ENCODE results near the gene SDHAF4. TPM values are rescaled to one million over a fixed set of nuclear protein-coding genes. Genes with fewer than 3 reads are reported as not detected.
A peak's percentile ranks its signal among the peaks of the same experiment; 100 is the strongest.
"Not testable (repeated sequence)": the region's sequence is repeated elsewhere in the genome, so short reads cannot be mapped to it uniquely, and the experiment has no call there.

Gene SDHAF4
- total RNA-seq, 2 experiments from 2014 or later = 2.2 to 2.6 TPM

DNA sequence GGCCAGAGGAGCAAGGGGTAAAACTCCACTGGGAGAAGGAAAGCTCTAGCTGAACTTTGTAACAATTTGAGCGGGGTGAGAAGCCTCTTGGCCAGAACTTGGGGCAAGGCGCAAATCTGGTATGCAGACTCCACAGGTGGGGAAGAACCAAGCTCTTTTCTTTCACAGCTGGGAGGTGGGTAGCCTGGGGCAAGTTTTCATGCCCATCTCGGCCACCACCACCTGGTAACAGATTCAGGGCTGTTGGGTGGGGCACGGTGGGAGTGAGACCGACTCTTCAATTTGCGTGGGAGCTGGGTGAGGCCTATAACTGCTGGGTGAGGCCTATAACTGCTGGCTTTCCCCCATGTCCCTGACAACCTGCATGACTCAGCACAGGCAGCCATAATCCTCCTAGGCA lies 37.5 kb downstream of the SDHAF4 start:
- peaks cover under 1% of the 10 kb centered on the region for H3K4me1 ChIP-seq (ENCODE audit: insufficient read depth, low read length)
- POLR2A ChIA-PET = no interaction called here
- no peak for DNase-seq
- no peaks in the 10 kb centered on the region for H3K27me3 ChIP-seq (ENCODE audit: control insufficient read depth in 1 of 2, insufficient read depth in 2 of 2, low read length in 2 of 2)
- intact Hi-C loops (cut with DNase I, micrococcal nuclease) = no loop called here
- H3K27ac ChIP-seq (ENCODE audit: low read depth in 1 of 2, low read length in 2 of 2) = no peak overlapping the region
- H3K27ac Mint-ChIP-seq = no peak overlapping the region
- no peak overlapping the region for H3K4me3 Mint-ChIP-seq
- H3K36me3 ChIP-seq (ENCODE audit: insufficient read depth, low read length) = no peaks in the 10 kb centered on the region
- H3K36me3 Mint-ChIP-seq (ENCODE audit: low read depth) = peaks cover 6% of the 10 kb centered on the region
- TF ChIP-seq, protein P1, sequence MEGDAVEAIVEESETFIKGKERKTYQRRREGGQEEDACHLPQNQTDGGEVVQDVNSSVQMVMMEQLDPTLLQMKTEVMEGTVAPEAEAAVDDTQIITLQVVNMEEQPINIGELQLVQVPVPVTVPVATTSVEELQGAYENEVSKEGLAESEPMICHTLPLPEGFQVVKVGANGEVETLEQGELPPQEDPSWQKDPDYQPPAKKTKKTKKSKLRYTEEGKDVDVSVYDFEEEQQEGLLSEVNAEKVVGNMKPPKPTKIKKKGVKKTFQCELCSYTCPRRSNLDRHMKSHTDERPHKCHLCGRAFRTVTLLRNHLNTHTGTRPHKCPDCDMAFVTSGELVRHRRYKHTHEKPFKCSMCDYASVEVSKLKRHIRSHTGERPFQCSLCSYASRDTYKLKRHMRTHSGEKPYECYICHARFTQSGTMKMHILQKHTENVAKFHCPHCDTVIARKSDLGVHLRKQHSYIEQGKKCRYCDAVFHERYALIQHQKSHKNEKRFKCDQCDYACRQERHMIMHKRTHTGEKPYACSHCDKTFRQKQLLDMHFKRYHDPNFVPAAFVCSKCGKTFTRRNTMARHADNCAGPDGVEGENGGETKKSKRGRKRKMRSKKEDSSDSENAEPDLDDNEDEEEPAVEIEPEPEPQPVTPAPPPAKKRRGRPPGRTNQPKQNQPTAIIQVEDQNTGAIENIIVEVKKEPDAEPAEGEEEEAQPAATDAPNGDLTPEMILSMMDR (IDR thresholded peaks at IDR 0.05) = no peak
- no peaks in the 10 kb centered on the region for H3K27me3 Mint-ChIP-seq
- H3K4me3 ChIP-seq (ENCODE audit: low read length) = no peak overlapping the region
- CTCF ChIA-PET = no interaction called here
- peaks cover 11% of the 10 kb centered on the region for H3K9me3 Mint-ChIP-seq
- no peak for ATAC-seq (ENCODE audit: poor library complexity)
- H3K9me3 ChIP-seq (ENCODE audit: control insufficient read depth in 1 of 2, insufficient read depth in 1 of 2, low read length in 2 of 2) = peaks cover 0 to 11% of the 10 kb centered on the region in 2 experiments
- H3K4me1 Mint-ChIP-seq (ENCODE audit: low read depth) = peaks cover 7% of the 10 kb centered on the region

DNA sequence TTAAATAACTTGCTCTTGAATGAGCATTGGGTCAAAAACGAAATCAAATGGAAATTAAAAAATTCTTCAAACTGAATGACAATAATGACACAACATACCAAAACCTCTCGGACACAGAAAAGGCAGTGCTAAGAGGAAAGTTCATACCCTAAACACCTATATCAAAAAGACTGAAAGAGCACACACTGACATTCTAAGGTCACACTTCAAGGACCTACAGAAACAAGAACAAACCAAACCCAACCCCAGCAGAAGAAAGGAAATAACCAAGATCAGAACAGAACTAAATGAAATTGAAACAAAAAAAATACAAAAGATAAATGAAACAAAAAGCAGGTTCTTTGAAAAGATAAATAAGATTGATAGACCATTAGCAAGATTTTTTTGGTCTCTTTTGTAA lies 40.6 kb downstream of the SDHAF4 start:
- H3K4me1 ChIP-seq (ENCODE audit: insufficient read depth, low read length); ATAC-seq (ENCODE audit: poor library complexity); H3K27ac ChIP-seq (ENCODE audit: low read depth in 1 of 2, low read length in 2 of 2); H3K4me1 Mint-ChIP-seq (ENCODE audit: low read depth); CTCF ChIA-PET; H3K36me3 ChIP-seq (ENCODE audit: insufficient read depth, low read length); POLR2A ChIA-PET; H3K36me3 Mint-ChIP-seq (ENCODE audit: low read depth); H3K4me3 ChIP-seq (ENCODE audit: low read length); H3K27ac Mint-ChIP-seq; H3K27me3 ChIP-seq (ENCODE audit: control insufficient read depth in 1 of 2, insufficient read depth in 2 of 2, low read length in 2 of 2); H3K27me3 Mint-ChIP-seq; H3K4me3 Mint-ChIP-seq; intact Hi-C loops (cut with DNase I, micrococcal nuclease): not testable (repeated sequence)
- peaks cover 0 to 11% of the 10 kb centered on the region in 2 experiments for H3K9me3 ChIP-seq (ENCODE audit: control insufficient read depth in 1 of 2, insufficient read depth in 1 of 2, low read length in 2 of 2)
- H3K9me3 Mint-ChIP-seq = peaks cover 11% of the 10 kb centered on the region
- peak in 1 of 14 experiments; percentile 21 for DNase-seq

DNA sequence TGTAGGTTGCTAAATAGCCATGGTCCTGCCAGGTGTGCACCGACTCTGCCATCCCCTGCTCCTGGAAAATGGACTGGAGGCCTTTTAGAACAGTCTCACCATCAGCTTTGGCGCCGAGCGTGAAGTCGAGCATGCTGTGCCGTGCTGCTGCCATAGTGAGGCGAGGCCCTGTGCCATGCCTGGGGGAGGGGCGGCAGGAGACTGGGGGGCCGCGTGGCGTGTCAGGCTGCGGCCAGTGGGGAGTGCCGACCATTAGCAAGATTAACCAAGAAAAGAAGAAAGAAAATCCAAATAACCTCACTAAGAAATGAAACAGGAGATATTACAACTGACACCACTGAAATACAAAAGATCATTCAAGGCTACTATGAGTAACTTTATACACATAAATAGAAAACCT lies 42.5 kb downstream of the SDHAF4 start:
- H3K4me3 ChIP-seq (ENCODE audit: low read length); H3K36me3 ChIP-seq (ENCODE audit: insufficient read depth, low read length); H3K9me3 Mint-ChIP-seq; H3K27me3 ChIP-seq (ENCODE audit: control insufficient read depth in 1 of 2, insufficient read depth in 2 of 2, low read length in 2 of 2); H3K36me3 Mint-ChIP-seq (ENCODE audit: low read depth); H3K27ac ChIP-seq (ENCODE audit: low read depth in 1 of 2, low read length in 2 of 2); CTCF ChIA-PET; H3K4me1 Mint-ChIP-seq (ENCODE audit: low read depth); H3K27me3 Mint-ChIP-seq; H3K4me1 ChIP-seq (ENCODE audit: insufficient read depth, low read length); H3K4me3 Mint-ChIP-seq; H3K9me3 ChIP-seq (ENCODE audit: control insufficient read depth in 1 of 2, insufficient read depth in 1 of 2, low read length in 2 of 2); ATAC-seq (ENCODE audit: poor library complexity); intact Hi-C loops (cut with DNase I, micrococcal nuclease); POLR2A ChIA-PET; H3K27ac Mint-ChIP-seq; DNase-seq: not testable (repeated sequence)

DNA sequence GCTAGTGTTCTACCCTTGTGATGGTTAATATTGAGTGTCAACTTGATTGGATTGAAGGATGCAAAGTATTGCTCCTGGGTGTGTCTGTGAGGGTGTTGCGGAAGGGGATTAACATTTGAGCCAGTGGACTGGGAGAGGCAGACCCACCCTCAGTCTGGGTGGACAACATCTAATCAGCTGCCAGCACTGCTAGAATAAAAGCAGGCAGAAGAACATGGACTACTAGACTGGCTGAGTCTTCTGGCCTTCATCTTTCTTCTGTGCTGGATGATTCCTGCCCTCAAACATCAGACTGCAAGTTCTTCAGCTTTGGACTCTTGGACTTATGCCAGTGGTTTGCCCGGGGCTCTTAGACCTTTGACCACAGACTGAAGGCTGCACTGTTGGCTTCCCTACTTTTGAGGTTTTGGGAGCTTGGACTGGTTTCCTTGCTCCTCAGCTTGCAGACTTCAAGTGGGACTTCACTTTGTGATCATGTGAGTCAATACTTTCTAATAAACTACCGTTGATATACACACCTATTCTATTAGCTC lies 50.1 kb downstream of the SDHAF4 start:
- Mint-ChIP-seq H3K27me3 (no peaks in the 10 kb centered on the region), H3K4me3 (no peak overlapping the region), H3K9me3 (no peaks in the 10 kb centered on the region), H3K4me1 (ENCODE audit: low read depth) (no peaks in the 10 kb centered on the region), H3K27ac (no peak overlapping the region), H3K36me3 (ENCODE audit: low read depth) (no peaks in the 10 kb centered on the region)
- DNase-seq (no peak), ATAC-seq (ENCODE audit: poor library complexity) (no peak)
- CTCF ChIA-PET = interaction anchor here (1.3 kb wide), 1 partner anchor 9 kb away, joined by 3 read pairs; no protein-coding TSS in a partner anchor
- Histone ChIP-seq H3K27ac (ENCODE audit: low read depth in 1 of 2, low read length in 2 of 2) (no peak overlapping the region), H3K27me3 (ENCODE audit: control insufficient read depth in 1 of 2, insufficient read depth in 2 of 2, low read length in 2 of 2) (peaks cover 0 to 2% of the 10 kb centered on the region in 2 experiments), H3K4me1 (ENCODE audit: insufficient read depth, low read length) (no peaks in the 10 kb centered on the region), H3K36me3 (ENCODE audit: insufficient read depth, low read length) (no peaks in the 10 kb centered on the region), H3K9me3 (ENCODE audit: control insufficient read depth in 1 of 2, insufficient read depth in 1 of 2, low read length in 2 of 2) (no peaks in the 10 kb centered on the region), H3K4me3 (ENCODE audit: low read length) (no peak overlapping the region)
- intact Hi-C loops (cut with DNase I, micrococcal nuclease) = no loop called here
- POLR2A ChIA-PET = no interaction called here
- TF ChIP-seq, protein P1 (IDR thresholded peaks at IDR 0.05) = no peak
